ENCODE results near the gene RAD51B. TPM values are rescaled to one million over a fixed set of nuclear protein-coding genes. Genes with fewer than 3 reads are reported as not detected.

RAD51B gene
- polyA plus RNA-seq, 1 experiment, result 6.6 TPM

GRCh38 chr14:68458840-68459469 lies 639.4 kb downstream of the RAD51B start:
- TF ChIP-seq, protein P1, sequence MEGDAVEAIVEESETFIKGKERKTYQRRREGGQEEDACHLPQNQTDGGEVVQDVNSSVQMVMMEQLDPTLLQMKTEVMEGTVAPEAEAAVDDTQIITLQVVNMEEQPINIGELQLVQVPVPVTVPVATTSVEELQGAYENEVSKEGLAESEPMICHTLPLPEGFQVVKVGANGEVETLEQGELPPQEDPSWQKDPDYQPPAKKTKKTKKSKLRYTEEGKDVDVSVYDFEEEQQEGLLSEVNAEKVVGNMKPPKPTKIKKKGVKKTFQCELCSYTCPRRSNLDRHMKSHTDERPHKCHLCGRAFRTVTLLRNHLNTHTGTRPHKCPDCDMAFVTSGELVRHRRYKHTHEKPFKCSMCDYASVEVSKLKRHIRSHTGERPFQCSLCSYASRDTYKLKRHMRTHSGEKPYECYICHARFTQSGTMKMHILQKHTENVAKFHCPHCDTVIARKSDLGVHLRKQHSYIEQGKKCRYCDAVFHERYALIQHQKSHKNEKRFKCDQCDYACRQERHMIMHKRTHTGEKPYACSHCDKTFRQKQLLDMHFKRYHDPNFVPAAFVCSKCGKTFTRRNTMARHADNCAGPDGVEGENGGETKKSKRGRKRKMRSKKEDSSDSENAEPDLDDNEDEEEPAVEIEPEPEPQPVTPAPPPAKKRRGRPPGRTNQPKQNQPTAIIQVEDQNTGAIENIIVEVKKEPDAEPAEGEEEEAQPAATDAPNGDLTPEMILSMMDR (IDR thresholded peaks at IDR 0.05; ENCODE audit: low read depth, low read length), result no peak
- Histone ChIP-seq H3K27me3 (ENCODE audit: control insufficient read depth, insufficient read depth, low read length) (no peaks in the 10 kb centered on the region), H3K9me3 (ENCODE audit: control insufficient read depth, insufficient read depth, low read length) (no peaks in the 10 kb centered on the region; the same call in 1 of the 2 replicates), H3K4me3 (ENCODE audit: low read depth, low read length) (no peak overlapping the region), H3K27ac (ENCODE audit: low read depth, low read length) (peak overlapping the region; percentile 74)
- ChIA-PET CTCF (interaction anchor here (1.1 to 1.6 kb wide), 3 partner anchors 10 to 515 kb away, joined by 3 to 6 read pairs (median 5); no protein-coding TSS in a partner anchor), POLR2A (no interaction called here)
- no peak for DNase-seq (ENCODE audit: low read depth, low spot score)

DNA sequence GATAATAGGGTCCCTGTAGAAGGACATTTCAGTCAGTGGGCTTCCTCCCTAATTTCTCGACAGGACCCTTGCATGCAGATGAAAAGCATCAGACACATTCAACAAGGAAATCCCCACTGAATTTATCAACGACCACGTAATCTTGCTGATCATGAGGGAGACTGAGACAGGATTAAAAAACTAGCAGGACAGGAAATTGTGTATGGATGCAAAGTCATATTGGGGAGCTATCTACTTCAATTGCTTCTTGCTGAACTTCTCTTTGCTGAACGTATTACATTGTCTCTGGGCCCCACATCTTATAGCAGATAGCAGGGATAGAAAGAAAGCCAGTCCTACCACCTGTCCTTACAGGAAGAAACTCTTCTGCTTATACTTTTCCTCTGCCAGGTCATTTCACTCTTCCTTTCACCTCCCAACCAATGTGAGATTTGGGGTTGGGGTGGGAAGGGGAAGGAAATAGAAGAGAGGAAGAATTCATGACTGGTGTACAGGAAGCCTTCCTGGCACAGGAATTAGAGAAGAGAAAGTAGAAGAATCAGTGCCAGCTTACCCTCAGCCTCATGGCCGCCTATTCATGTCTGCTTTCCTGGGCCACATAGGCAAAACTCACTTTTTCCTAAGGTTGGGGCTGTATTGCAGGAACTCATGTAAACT lies 640.0 kb downstream of the RAD51B start:
- POLR2A ChIA-PET, result no interaction called here
- no peak overlapping the region for H3K4me3 ChIP-seq (ENCODE audit: low read depth, low read length)
- DNase-seq (ENCODE audit: low read depth, low spot score), result no peak
- no peaks in the 10 kb centered on the region for H3K27me3 ChIP-seq (ENCODE audit: control insufficient read depth, insufficient read depth, low read length)
- peak overlapping the region; percentile 74 for H3K27ac ChIP-seq (ENCODE audit: low read depth, low read length)
- CTCF ChIA-PET, result interaction anchor here (1.4 kb wide), 1 partner anchor 14 kb away, joined by 5 read pairs; no protein-coding TSS in a partner anchor
- no peaks in the 10 kb centered on the region; the same call in 1 of the 2 replicates for H3K9me3 ChIP-seq (ENCODE audit: control insufficient read depth, insufficient read depth, low read length)
- TF ChIP-seq, protein P1 (IDR thresholded peaks at IDR 0.05; ENCODE audit: low read depth, low read length), result no peak

DNA sequence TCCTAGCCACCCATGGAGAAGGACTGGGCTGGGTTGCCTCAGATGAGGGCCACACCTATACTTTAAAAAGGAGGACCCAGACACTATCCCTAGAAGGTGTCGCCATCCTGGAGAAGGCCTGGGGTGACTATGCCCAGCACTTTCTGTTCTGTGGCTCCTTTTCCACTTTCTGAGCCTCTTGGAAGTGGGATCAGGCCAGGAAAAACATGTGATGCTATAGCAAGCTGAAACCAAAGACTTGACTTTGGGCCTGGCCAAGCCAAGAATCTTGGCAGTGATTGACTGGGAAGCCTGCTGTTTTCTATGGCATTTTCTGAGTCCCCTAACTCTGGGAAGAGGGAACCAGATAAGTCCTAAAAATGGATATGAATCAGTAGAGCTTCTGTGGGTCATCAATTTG lies 641.0 kb downstream of the RAD51B start:
- Histone ChIP-seq H3K4me3 (ENCODE audit: low read depth, low read length) (no peak overlapping the region), H3K27me3 (ENCODE audit: control insufficient read depth, insufficient read depth, low read length) (no peaks in the 10 kb centered on the region), H3K27ac (ENCODE audit: low read depth, low read length) (no peak overlapping the region), H3K9me3 (ENCODE audit: control insufficient read depth, insufficient read depth, low read length) (no peaks in the 10 kb centered on the region)
- CTCF ChIA-PET, result interaction anchor here (0.6 kb wide), 2 partner anchors 225 to 365 kb away, joined by 3 read pairs; no protein-coding TSS in a partner anchor
- TF ChIP-seq, protein P1 (IDR thresholded peaks at IDR 0.05; ENCODE audit: low read depth, low read length), result no peak
- no peak for DNase-seq (ENCODE audit: low read depth, low spot score)
- POLR2A ChIA-PET, result no interaction called here

GRCh38 chr14:68461086-68461485 lies 641.5 kb downstream of the RAD51B start:
- TF ChIP-seq, protein P1 (IDR thresholded peaks at IDR 0.05; ENCODE audit: low read depth, low read length), result no peak
- POLR2A ChIA-PET, result interaction anchor here (0.7 kb wide), 1 partner anchor 522 kb away, joined by 3 read pairs; no protein-coding TSS in a partner anchor
- H3K9me3 ChIP-seq (ENCODE audit: control insufficient read depth, insufficient read depth, low read length), result no peaks in the 10 kb centered on the region
- no peak overlapping the region for H3K4me3 ChIP-seq (ENCODE audit: low read depth, low read length)
- H3K27ac ChIP-seq (ENCODE audit: low read depth, low read length), result no peak overlapping the region
- no peaks in the 10 kb centered on the region for H3K27me3 ChIP-seq (ENCODE audit: control insufficient read depth, insufficient read depth, low read length)
- DNase-seq (ENCODE audit: low read depth, low spot score), result no peak
- CTCF ChIA-PET, result interaction anchor here (0.5 to 0.6 kb wide), 3 partner anchors 225 to 517 kb away, joined by 3 to 6 read pairs (median 3); no protein-coding TSS in a partner anchor

DNA sequence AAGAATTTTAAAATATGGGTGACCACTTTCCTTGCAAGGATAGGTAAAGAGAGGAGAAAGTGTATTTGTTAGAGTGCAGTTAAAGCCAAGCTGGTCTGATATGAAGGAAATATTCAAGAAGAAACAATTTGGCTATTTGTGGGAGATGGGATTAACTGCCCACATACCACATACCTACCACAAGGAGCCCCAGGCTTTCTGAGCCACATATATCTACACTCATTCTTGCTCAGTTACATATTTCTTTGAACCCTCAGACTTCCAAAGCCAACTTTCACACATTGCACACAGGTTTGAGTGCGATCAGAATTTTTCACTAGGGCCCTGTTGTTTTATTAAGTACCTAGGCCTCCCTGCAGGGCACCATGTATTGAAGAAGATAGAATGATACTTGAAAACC lies 643.1 kb downstream of the RAD51B start:
- Histone ChIP-seq H3K27ac (ENCODE audit: low read depth, low read length) (no peak overlapping the region), H3K9me3 (ENCODE audit: control insufficient read depth, insufficient read depth, low read length) (no peaks in the 10 kb centered on the region), H3K4me3 (ENCODE audit: low read depth, low read length) (no peak overlapping the region), H3K27me3 (ENCODE audit: control insufficient read depth, insufficient read depth, low read length) (no peaks in the 10 kb centered on the region)
- ChIA-PET CTCF (no interaction called here), POLR2A (no interaction called here)
- no peak for DNase-seq (ENCODE audit: low read depth, low spot score)
- TF ChIP-seq, protein P1 (IDR thresholded peaks at IDR 0.05; ENCODE audit: low read depth, low read length), result peak; percentile 53

Measured in AG04450 (cell line).